OCI-LY7 (cell line): ENCODE measurements around the gene FOXN3.

ENCODE experiments used
- EZH2phosphoT487 ChIP-seq: fragments of 200-600 bp; sonication (generic); IDR thresholded peaks from 2 replicates; pipeline ENCODE4 v1.6.1; 2018; ENCODE audit warnings: low read depth, borderline replicate concordance, mild to moderate bottlenecking, mixed run types, antibody characterized with exemption, low read length, moderate library complexity, mixed read lengths
- TF ChIP-seq, protein P1 (sequence below): fragments of 200-600 bp; sonication (generic); conservative IDR thresholded peaks from 2 replicates; pipeline ENCODE4 v1.5.1; 2014; ENCODE audit warnings: mild to moderate bottlenecking, antibody characterized with exemption, low read length, moderate library complexity, mixed read lengths

DNA sequence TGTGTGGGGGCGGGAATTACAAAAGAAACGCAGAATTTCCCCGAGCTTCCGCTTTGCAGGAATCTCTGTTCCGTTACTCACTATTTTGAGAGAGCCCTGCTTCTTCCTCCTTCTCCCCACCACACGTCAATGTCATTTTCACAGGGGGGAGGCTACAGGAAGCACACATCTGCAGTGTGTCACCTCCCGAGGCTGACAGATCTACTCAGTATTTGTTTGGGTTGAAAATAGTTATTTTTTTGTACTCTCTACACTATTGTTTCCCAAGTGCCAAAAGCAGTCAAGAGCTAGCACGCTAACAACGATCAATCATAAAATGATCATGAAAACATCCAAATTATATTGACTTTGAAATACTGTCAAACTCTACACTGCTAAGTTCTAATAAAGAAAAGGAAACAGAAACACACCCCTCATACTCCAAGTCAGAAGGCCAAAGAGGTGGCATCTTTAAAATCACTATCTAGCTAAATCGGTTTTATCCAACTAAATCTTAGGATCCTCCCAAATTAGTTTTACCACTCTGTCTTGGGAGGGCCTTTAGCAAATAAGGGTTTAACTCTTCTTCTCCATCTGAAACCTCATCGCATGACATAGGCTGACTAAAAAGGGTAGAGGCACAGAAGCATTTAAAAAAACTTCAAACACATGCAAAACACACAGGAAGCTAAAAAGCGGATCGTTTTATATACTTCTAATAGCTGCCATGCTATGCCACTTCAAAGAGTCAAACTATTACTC, 51.8 kb downstream of the FOXN3 start:
- TF ChIP-seq, protein P1, sequence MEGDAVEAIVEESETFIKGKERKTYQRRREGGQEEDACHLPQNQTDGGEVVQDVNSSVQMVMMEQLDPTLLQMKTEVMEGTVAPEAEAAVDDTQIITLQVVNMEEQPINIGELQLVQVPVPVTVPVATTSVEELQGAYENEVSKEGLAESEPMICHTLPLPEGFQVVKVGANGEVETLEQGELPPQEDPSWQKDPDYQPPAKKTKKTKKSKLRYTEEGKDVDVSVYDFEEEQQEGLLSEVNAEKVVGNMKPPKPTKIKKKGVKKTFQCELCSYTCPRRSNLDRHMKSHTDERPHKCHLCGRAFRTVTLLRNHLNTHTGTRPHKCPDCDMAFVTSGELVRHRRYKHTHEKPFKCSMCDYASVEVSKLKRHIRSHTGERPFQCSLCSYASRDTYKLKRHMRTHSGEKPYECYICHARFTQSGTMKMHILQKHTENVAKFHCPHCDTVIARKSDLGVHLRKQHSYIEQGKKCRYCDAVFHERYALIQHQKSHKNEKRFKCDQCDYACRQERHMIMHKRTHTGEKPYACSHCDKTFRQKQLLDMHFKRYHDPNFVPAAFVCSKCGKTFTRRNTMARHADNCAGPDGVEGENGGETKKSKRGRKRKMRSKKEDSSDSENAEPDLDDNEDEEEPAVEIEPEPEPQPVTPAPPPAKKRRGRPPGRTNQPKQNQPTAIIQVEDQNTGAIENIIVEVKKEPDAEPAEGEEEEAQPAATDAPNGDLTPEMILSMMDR = no peak
- no peak for TF ChIP-seq EZH2phosphoT487
